Measurements from ENCODE around the gene ZNF726. TPM values are rescaled to one million over a fixed set of nuclear protein-coding genes. Genes with fewer than 3 reads are reported as not detected.

ZNF726 gene
- total RNA-seq, 1 experiment from 2014 or later: not detected

DNA sequence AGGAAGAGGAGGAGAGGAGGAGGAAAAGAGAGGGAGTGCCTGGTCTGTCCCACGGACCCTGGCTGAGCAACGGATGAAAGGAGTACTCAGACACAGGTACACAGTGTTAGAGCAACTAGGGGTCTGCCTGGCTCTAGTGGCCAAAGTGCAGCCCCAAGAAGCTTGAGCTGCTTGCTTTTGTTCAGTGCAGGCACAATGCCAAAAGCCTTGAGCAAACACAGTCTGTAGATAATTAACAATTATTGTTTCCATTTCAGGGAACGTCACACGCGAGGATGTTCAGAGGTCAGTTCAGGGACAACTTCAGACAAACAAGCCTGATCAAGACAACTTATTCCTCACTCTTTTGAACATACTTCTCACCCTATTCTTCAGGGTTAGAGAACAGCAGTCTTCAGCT lies 32.2 kb upstream of the ZNF726 start:
- BruUV-seq (replicated peaks): no TSS peak
- H3K9me3 ChIP-seq (ENCODE audit: control insufficient read depth in 1 of 2, insufficient read depth in 1 of 2, low read depth in 1 of 2, low read length in 2 of 2): peaks cover 4 to 13% of the 10 kb centered on the region in 2 experiments; a peak in 2 of 4 replicates
- H3K4me1 ChIP-seq (ENCODE audit: control insufficient read depth in 1 of 2, insufficient read depth in 2 of 2, low read length in 2 of 2): no peaks in the 10 kb centered on the region
- no peak overlapping the region for H3K27ac ChIP-seq (ENCODE audit: low read depth, low read length)
- no peak for ATAC-seq
- RAD21 ChIA-PET (ENCODE audit: low non-redundant PET in 1 of 2, low total read pairs in 2 of 2, uncharacterized antibody in 2 of 2, unreplicated experiment in 2 of 2): no interaction called here
- intact Hi-C loops (cut with micrococcal nuclease): no loop called here
- no peaks in the 10 kb centered on the region for H3K36me3 ChIP-seq (ENCODE audit: control insufficient read depth in 1 of 2, insufficient read depth in 2 of 2, low read length in 2 of 2)
- no peaks in the 10 kb centered on the region for H3K27me3 ChIP-seq (ENCODE audit: insufficient read depth, low read length)
- H3K4me3 ChIP-seq (replicated peaks in 1 of 2; ENCODE audit: low read depth in 1 of 2, low read length in 2 of 2): no peak overlapping the region
- no peaks in the 10 kb centered on the region for H4K20me1 ChIP-seq (ENCODE audit: insufficient read depth)
- H3K9me2 ChIP-seq (ENCODE audit: insufficient read depth): no peaks in the 10 kb centered on the region
- no peak overlapping the region for H2AFZ ChIP-seq (ENCODE audit: low read depth, low read length, poor library complexity, severe bottlenecking)
- POLR2A ChIA-PET: no interaction called here
- TF ChIP-seq POLR2A (IDR thresholded peaks at IDR 0.05; ENCODE audit: borderline replicate concordance, extremely low read depth, insufficient read depth, insufficient read length) (no peak), POLR2AphosphoS5 (IDR thresholded peaks at IDR 0.05; ENCODE audit: low read depth, low read length) (no peak), EZH2 (IDR thresholded peaks at IDR 0.05) (no peak), SIN3A (IDR thresholded peaks at IDR 0.05; ENCODE audit: low read depth) (no peak), EGR1 (IDR thresholded peaks at IDR 0.05; ENCODE audit: low read depth) (no peak), FOSL1 (IDR thresholded peaks at IDR 0.05; ENCODE audit: low read depth) (no peak), YY1 (IDR thresholded peaks at IDR 0.05; ENCODE audit: extremely low read depth, insufficient replicate concordance, low read depth, low read length) (no peak), EZH2phosphoT487 (IDR thresholded peaks at IDR 0.05; ENCODE audit: borderline replicate concordance) (no peak), ZNF274 (IDR thresholded peaks at IDR 0.05; ENCODE audit: low read depth, low read length) (no peak), SP1 (IDR thresholded peaks at IDR 0.05; ENCODE audit: low read depth) (no peak), CBX3 (IDR thresholded peaks at IDR 0.05; ENCODE audit: low read depth) (no peak)
- TF ChIP-seq, protein P1, sequence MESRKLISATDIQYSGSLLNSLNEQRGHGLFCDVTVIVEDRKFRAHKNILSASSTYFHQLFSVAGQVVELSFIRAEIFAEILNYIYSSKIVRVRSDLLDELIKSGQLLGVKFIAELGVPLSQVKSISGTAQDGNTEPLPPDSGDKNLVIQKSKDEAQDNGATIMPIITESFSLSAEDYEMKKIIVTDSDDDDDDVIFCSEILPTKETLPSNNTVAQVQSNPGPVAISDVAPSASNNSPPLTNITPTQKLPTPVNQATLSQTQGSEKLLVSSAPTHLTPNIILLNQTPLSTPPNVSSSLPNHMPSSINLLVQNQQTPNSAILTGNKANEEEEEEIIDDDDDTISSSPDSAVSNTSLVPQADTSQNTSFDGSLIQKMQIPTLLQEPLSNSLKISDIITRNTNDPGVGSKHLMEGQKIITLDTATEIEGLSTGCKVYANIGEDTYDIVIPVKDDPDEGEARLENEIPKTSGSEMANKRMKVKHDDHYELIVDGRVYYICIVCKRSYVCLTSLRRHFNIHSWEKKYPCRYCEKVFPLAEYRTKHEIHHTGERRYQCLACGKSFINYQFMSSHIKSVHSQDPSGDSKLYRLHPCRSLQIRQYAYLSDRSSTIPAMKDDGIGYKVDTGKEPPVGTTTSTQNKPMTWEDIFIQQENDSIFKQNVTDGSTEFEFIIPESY (IDR thresholded peaks at IDR 0.05; ENCODE audit: extremely low read depth, insufficient replicate concordance, low read length): no peak
- TF ChIP-seq, protein P2, sequence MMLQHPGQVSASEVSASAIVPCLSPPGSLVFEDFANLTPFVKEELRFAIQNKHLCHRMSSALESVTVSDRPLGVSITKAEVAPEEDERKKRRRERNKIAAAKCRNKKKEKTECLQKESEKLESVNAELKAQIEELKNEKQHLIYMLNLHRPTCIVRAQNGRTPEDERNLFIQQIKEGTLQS (IDR thresholded peaks at IDR 0.05): no peak
- TF ChIP-seq, protein P3, sequence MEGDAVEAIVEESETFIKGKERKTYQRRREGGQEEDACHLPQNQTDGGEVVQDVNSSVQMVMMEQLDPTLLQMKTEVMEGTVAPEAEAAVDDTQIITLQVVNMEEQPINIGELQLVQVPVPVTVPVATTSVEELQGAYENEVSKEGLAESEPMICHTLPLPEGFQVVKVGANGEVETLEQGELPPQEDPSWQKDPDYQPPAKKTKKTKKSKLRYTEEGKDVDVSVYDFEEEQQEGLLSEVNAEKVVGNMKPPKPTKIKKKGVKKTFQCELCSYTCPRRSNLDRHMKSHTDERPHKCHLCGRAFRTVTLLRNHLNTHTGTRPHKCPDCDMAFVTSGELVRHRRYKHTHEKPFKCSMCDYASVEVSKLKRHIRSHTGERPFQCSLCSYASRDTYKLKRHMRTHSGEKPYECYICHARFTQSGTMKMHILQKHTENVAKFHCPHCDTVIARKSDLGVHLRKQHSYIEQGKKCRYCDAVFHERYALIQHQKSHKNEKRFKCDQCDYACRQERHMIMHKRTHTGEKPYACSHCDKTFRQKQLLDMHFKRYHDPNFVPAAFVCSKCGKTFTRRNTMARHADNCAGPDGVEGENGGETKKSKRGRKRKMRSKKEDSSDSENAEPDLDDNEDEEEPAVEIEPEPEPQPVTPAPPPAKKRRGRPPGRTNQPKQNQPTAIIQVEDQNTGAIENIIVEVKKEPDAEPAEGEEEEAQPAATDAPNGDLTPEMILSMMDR (IDR thresholded peaks at IDR 0.05 in 2 of 3, conservative IDR thresholded peaks at IDR 0.05 in 1 of 3; ENCODE audit: borderline replicate concordance in 1 of 3, insufficient read depth in 1 of 3, low read depth in 2 of 3, low read length in 2 of 3): no peak
- TF ChIP-seq, protein P4, sequence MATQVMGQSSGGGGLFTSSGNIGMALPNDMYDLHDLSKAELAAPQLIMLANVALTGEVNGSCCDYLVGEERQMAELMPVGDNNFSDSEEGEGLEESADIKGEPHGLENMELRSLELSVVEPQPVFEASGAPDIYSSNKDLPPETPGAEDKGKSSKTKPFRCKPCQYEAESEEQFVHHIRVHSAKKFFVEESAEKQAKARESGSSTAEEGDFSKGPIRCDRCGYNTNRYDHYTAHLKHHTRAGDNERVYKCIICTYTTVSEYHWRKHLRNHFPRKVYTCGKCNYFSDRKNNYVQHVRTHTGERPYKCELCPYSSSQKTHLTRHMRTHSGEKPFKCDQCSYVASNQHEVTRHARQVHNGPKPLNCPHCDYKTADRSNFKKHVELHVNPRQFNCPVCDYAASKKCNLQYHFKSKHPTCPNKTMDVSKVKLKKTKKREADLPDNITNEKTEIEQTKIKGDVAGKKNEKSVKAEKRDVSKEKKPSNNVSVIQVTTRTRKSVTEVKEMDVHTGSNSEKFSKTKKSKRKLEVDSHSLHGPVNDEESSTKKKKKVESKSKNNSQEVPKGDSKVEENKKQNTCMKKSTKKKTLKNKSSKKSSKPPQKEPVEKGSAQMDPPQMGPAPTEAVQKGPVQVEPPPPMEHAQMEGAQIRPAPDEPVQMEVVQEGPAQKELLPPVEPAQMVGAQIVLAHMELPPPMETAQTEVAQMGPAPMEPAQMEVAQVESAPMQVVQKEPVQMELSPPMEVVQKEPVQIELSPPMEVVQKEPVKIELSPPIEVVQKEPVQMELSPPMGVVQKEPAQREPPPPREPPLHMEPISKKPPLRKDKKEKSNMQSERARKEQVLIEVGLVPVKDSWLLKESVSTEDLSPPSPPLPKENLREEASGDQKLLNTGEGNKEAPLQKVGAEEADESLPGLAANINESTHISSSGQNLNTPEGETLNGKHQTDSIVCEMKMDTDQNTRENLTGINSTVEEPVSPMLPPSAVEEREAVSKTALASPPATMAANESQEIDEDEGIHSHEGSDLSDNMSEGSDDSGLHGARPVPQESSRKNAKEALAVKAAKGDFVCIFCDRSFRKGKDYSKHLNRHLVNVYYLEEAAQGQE (IDR thresholded peaks at IDR 0.05; ENCODE audit: low read depth): no peak
- no peak overlapping the region for H3K4me2 ChIP-seq (ENCODE audit: low read length)
- no peak for DNase-seq (ENCODE audit: low read depth, low spot score)
- H3K9ac ChIP-seq (ENCODE audit: low read length): no peak overlapping the region
- H3K79me2 ChIP-seq (ENCODE audit: insufficient read depth, low read length): no peaks in the 10 kb centered on the region
- CTCF ChIA-PET: no interaction called here

All from HCT116 (cell line).